HG02623 (cell line): ENCODE data around the gene SSU72.
A peak's percentile ranks its signal among the peaks of the same experiment; 100 is the strongest.
"Not testable (repeated sequence)": the region's sequence is repeated elsewhere in the genome, so short reads cannot be mapped to it uniquely, and the experiment has no call there.

Source experiments
- ATAC-seq: cut with Tn5 transposase; IDR thresholded peaks from one replicate; pipeline ENCODE4 v1.9.1; 2021; ENCODE audit warnings: moderate library complexity; ENCODE audit not compliant: unreplicated experiment

SSU72 gene

GRCh38 chr1:1529321-1529720, 45.3 kb downstream of the SSU72 start:
- ATAC-seq = no peak

- no peak for ATAC-seq
Observed at GRCh38 chr1:1528301-1529267, 46.1 kb downstream of the SSU72 start.

- no peak for ATAC-seq
Observed at GRCh38 chr1:1527092-1527816, 47.4 kb downstream of the SSU72 start.

GRCh38 chr1:1526476-1526875, 48.2 kb downstream of the SSU72 start:
- ATAC-seq = not testable (repeated sequence)

- not testable (repeated sequence) for ATAC-seq
Observed at GRCh38 chr1:1524750-1525383, 49.8 kb downstream of the SSU72 start.

GRCh38 chr1:1523651-1524050, 51.0 kb downstream of the SSU72 start:
- ATAC-seq = not testable (repeated sequence)

GRCh38 chr1:1523226-1523625, 51.4 kb downstream of the SSU72 start:
- not testable (repeated sequence) for ATAC-seq

GRCh38 chr1:1522536-1522935, 52.1 kb downstream of the SSU72 start:
- not testable (repeated sequence) for ATAC-seq

- ATAC-seq = no peak
Observed at GRCh38 chr1:1521331-1521730, 53.3 kb downstream of the SSU72 start.

- ATAC-seq = not testable (repeated sequence)
Observed at GRCh38 chr1:1519805-1520505, 54.7 kb downstream of the SSU72 start.

- ATAC-seq = not testable (repeated sequence)
Observed at GRCh38 chr1:1518621-1519007, 56.0 kb downstream of the SSU72 start.

GRCh38 chr1:1517973-1518620, 56.6 kb downstream of the SSU72 start:
- ATAC-seq = no peak

GRCh38 chr1:1516923-1517322, 57.7 kb downstream of the SSU72 start:
- ATAC-seq = not testable (repeated sequence)

- not testable (repeated sequence) for ATAC-seq
Observed at GRCh38 chr1:1514376-1514775, 60.3 kb downstream of the SSU72 start.

GRCh38 chr1:1513675-1514074, 61.0 kb downstream of the SSU72 start:
- ATAC-seq = not testable (repeated sequence)

GRCh38 chr1:1512425-1512824, 62.2 kb downstream of the SSU72 start:
- ATAC-seq = not testable (repeated sequence)

- ATAC-seq = peak; percentile 87
Observed at GRCh38 chr1:1511533-1512285, 63.0 kb downstream of the SSU72 start, which contains the start of gene ATAD3A. TSS of gene ATAD3A (plus strand) at chr1:1512162. CDS start at chr1:1512269, 107 bp downstream.

GRCh38 chr1:1510912-1511532, 63.6 kb downstream of the SSU72 start:
- no peak for ATAC-seq

GRCh38 chr1:1509465-1509850, 65.2 kb downstream of the SSU72 start:
- ATAC-seq = not testable (repeated sequence)
